ENCODE measurements around the gene IFITM2. TPM values are rescaled to one million over a fixed set of nuclear protein-coding genes. Genes with fewer than 3 reads are reported as not detected.

Gene IFITM2
- total and polyA plus RNA-seq, 4 donors = 8.5 to 1,441 (median 404) TPM

GRCh38 chr11:312092-312816, 4.6 kb downstream of the IFITM2 start:
- Histone ChIP-seq H3K4me3 (ENCODE audit: low read depth in 1 of 3, low read length in 3 of 3) (peak overlapping the region in 2 of 3 donors; percentile 5 to 61), H3K27me3 (ENCODE audit: control insufficient read depth in 4 of 4, insufficient read depth in 4 of 4, low read length in 3 of 4) (no peaks in the 10 kb centered on the region), H3K9me3 (ENCODE audit: control insufficient read depth in 4 of 4, low read length in 3 of 4) (no peaks in the 10 kb centered on the region), H3K27ac (ENCODE audit: low read depth in 1 of 2, low read length in 2 of 2) (peak overlapping the region; percentile 81 to 92), H3K36me3 (ENCODE audit: control insufficient read depth in 4 of 4, insufficient read depth in 3 of 4, low read depth in 1 of 4, low read length in 3 of 4) (no peaks in the 10 kb centered on the region), H3K4me1 (ENCODE audit: control insufficient read depth in 4 of 4, insufficient read depth in 4 of 4, low read length in 3 of 4) (peaks cover 3 to 45% (median 19%) of the 10 kb centered on the region in 4 donors), H3K9ac (ENCODE audit: low read depth in 1 of 2, low read length in 2 of 2) (peak overlapping the region; percentile 45 to 91)
- DNase-seq (ENCODE audit: low spot score) = no peak
- TF ChIP-seq RXRA (IDR thresholded peaks at IDR 0.05) (peak in 1 of 2 donors; percentile 12), RAD21 (IDR thresholded peaks at IDR 0.05) (no peak), REST (IDR thresholded peaks at IDR 0.05) (no peak), SP1 (IDR thresholded peaks at IDR 0.05) (peak; percentile 0)
- whole genome bisulfite sequencing = 69% methylated on average over 14 of the region's 14 CpGs

GRCh38 chr11:313304-313786, 5.7 kb downstream of the IFITM2 start:
- TF ChIP-seq RAD21 (IDR thresholded peaks at IDR 0.05) (no peak), RXRA (IDR thresholded peaks at IDR 0.05) (peak in 1 of 2 donors; percentile 12)
- Histone ChIP-seq H3K27me3 (ENCODE audit: control insufficient read depth in 4 of 4, insufficient read depth in 4 of 4, low read length in 3 of 4) (no peaks in the 10 kb centered on the region), H3K4me1 (ENCODE audit: control insufficient read depth in 4 of 4, insufficient read depth in 4 of 4, low read length in 3 of 4) (peaks cover 3 to 46% (median 22%) of the 10 kb centered on the region in 4 donors), H3K36me3 (ENCODE audit: control insufficient read depth in 4 of 4, insufficient read depth in 3 of 4, low read depth in 1 of 4, low read length in 3 of 4) (no peaks in the 10 kb centered on the region), H3K27ac (ENCODE audit: low read depth in 1 of 2, low read length in 2 of 2) (peak overlapping the region; percentile 81 to 92), H3K9ac (ENCODE audit: low read depth in 1 of 2, low read length in 2 of 2) (peak overlapping the region; percentile 81 to 91), H3K4me3 (ENCODE audit: low read depth in 1 of 3, low read length in 3 of 3) (peak overlapping the region; percentile 48 to 71 (median 61)), H3K9me3 (ENCODE audit: control insufficient read depth in 4 of 4, low read length in 3 of 4) (no peaks in the 10 kb centered on the region)
- 60% methylated on average over 8 of the region's 8 CpGs for WGBS
- no peak for DNase-seq (ENCODE audit: low spot score)

GRCh38 chr11:313787-314553, 6.4 kb downstream of the IFITM2 start, which contains the start of gene IFITM1:
Gene IFITM1 (plus strand): TSS chr11:314040. CDS start chr11:314171, 131 bp downstream.
- no peaks in the 10 kb centered on the region for H3K27me3 ChIP-seq (ENCODE audit: control insufficient read depth in 4 of 4, insufficient read depth in 4 of 4, low read length in 3 of 4)
- H3K4me3 ChIP-seq (ENCODE audit: low read depth in 1 of 3, low read length in 3 of 3) = peak within 1 kb of the TSS; percentile 48 to 71 (median 61)
- DNase-seq (ENCODE audit: low spot score) = no peak
- no peaks in the 10 kb centered on the region for H3K36me3 ChIP-seq (ENCODE audit: control insufficient read depth in 4 of 4, insufficient read depth in 3 of 4, low read depth in 1 of 4, low read length in 3 of 4)
- 35% methylated on average over 18 of the region's 18 CpGs for WGBS
- no peaks in the 10 kb centered on the region for H3K9me3 ChIP-seq (ENCODE audit: control insufficient read depth in 4 of 4, low read length in 3 of 4)
- TF ChIP-seq HNF4A (conservative IDR thresholded peaks at IDR 0.05) (peak; percentile 22 to 52), ZBTB33 (IDR thresholded peaks at IDR 0.05) (no peak), REST (IDR thresholded peaks at IDR 0.05) (peak; percentile 53), YY1 (IDR thresholded peaks at IDR 0.05) (peak; percentile 6), SP1 (IDR thresholded peaks at IDR 0.05) (peak; percentile 68), TAF1 (conservative IDR thresholded peaks at IDR 0.05) (peak; percentile 90), FOXA1 (IDR thresholded peaks at IDR 0.05) (no peak), GABPA (IDR thresholded peaks at IDR 0.05 in 1 of 2, conservative IDR thresholded peaks at IDR 0.05 in 1 of 2) (no peak), RXRA (IDR thresholded peaks at IDR 0.05) (peak; percentile 29 to 46)
- peaks cover 3 to 46% (median 22%) of the 10 kb centered on the region in 4 donors for H3K4me1 ChIP-seq (ENCODE audit: control insufficient read depth in 4 of 4, insufficient read depth in 4 of 4, low read length in 3 of 4)
- peak within 1 kb of the TSS; percentile 81 to 91 for H3K9ac ChIP-seq (ENCODE audit: low read depth in 1 of 2, low read length in 2 of 2)
- H3K27ac ChIP-seq (ENCODE audit: low read depth in 1 of 2, low read length in 2 of 2) = peak within 1 kb of the TSS; percentile 81 to 92

Data from liver (tissue), 9 donors.